D721Med (cell line): Measurements from ENCODE around the gene FSTL5.

Experiments
- DNase-seq: peaks from one replicate; pipeline ENCODE4 v3.0.0; 2011; ENCODE audit warnings: low spot score; ENCODE audit not compliant: insufficient read length
- FAIRE-seq: peaks from 2 replicates; lab custom pipeline; 2011; peaks lifted over from hg19 to GRCh38; lab: Jason Lieb, UNC
- CTCF ChIP-seq: IDR thresholded peaks from 2 replicates; pipeline ENCODE4 v1.5.1; 2012; ENCODE audit warnings: mild to moderate bottlenecking, control low read depth; ENCODE audit not compliant: insufficient read depth; ENCODE audit errors: missing control alignments

Gene FSTL5

GRCh38 chr4:162102713-162103112 lies 61.1 kb downstream of the FSTL5 start:
- no peak for TF ChIP-seq CTCF
- no peak for DNase-seq
- no peak for FAIRE-seq

DNA sequence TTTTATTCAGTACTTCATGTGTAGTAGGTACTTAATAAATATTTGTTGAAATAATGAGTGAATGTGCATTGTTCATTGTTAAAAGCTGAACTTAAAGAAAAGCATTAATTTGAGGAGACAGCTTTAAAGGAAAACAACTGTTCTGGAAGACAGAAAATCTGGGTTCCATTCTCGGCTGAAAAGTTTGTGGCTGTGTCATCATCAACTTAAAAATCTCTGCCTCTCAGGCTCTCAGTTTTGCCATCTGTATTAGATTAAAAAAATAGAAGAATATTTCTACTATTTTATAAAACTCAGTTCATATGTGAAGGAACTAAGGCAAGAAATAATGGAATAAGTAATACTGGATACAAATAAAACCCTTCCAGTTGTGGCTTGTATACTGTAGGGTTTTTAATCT lies 62.5 kb downstream of the FSTL5 start:
- FAIRE-seq = no peak
- DNase-seq = no peak
- no peak for TF ChIP-seq CTCF

GRCh38 chr4:162075726-162076125 lies 88.1 kb downstream of the FSTL5 start:
- DNase-seq (no peak), FAIRE-seq (no peak)
- no peak for TF ChIP-seq CTCF

DNA sequence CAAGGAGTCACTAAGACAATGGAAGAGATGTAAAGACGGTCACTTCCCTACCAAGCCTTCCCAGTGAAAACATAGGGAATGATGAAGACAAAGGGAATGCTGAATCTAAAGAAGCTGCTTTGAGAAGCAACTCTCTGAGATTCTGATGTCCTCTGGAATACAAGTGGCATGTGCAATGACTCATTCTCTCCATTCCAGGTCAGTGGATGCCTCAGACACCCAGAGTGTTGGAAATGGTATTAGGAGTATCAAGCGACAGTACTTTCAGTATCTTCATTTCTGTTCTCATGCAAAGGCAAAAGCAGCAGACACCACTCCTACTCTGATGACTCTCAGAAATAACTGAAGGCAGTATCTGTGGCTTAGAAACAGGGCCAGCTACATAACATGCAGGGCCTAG lies 102.6 kb downstream of the FSTL5 start:
- DNase-seq (no peak), FAIRE-seq (peak; percentile 77)
- no peak for TF ChIP-seq CTCF

- FAIRE-seq = peak; percentile 67
- DNase-seq = no peak
- no peak for TF ChIP-seq CTCF
Measured at GRCh38 chr4:162059656-162060055, 104.1 kb downstream of the FSTL5 start.

DNA sequence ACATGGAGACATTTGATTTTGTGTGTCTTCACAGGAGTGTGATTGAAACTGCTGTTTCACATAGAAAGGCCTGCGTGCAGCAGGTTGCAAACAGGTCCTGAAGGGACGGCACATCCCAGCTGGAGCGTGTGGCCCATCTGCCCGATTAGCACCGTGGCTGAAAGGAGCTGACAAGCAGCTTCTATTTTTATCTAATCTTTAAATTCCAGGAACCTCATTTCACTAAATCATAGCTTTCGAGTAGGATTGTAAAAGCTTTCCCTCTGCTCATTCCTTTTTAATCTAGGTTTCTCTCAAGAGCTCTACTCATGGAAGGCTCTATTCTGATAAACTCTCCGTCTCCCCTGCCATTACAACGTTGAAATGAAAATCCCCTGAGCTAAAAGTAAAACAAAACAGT lies 106.8 kb downstream of the FSTL5 start:
- DNase-seq (no peak), FAIRE-seq (peak; percentile 88)
- no peak for TF ChIP-seq CTCF

GRCh38 chr4:162046135-162046534 lies 117.7 kb downstream of the FSTL5 start:
- no peak for TF ChIP-seq CTCF
- DNase-seq = no peak
- FAIRE-seq = no peak
